GM18520 (cell line): ENCODE data around the gene DCTPP1.
"Not testable (repeated sequence)": the region's sequence is repeated elsewhere in the genome, so short reads cannot be mapped to it uniquely, and the experiment has no call there.

Experiments used
- ATAC-seq: cut with Tn5 transposase; IDR thresholded peaks from one replicate; pipeline ENCODE4 v1.9.1; 2021; ENCODE audit not compliant: unreplicated experiment

The DCTPP1 gene

DNA sequence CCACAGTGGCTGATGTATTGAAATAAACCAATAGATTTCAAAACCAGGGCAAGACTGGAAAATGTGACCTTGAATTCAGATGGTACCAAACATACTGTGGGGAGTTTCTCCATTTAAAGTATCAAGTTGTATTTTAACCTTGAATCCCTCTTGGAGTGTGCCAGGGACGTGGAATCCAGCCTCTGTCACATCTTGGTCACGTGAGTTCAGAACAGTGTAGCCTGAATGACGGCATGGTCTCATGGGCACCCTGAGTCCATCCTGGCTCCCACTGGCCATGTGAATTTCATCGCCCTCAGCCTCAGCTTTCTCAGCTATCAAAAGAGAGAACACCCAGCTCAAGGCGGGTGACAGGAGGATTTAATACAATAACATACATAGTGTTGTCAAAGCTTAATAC is 15.7 kb downstream of the DCTPP1 start:
- ATAC-seq: no peak

DNA sequence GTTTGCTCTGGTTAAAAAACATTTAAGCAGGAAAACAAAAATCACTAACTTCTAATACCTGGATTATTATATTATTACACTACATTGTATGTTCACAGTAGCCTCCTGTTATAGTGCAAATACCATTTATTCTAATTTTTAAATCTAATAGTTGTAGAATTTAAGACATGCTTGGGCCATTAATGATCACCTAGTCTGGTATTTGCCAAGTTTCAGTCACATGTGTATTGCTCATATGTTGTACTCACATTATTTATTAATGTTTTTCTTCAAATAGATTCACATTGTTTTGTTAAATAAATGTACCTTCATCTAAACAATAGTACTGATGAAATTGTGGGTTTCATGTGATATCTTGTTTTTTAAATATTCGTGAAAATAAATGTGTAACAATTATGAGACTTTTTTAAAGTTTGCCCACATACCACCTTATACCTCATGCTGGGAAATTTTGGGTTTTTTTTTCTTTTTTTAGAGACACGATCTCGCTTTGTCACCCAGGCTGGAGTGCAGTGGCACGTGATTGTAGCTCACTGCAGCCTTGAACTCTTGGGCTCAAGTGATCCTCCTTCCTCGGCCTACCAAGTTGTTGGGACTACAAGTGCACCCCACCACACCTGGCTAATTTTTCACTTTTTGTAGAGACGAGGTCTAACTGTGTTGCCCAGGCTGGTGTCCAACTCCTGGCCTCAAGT is 16.6 kb downstream of the DCTPP1 start:
- ATAC-seq: no peak

DNA sequence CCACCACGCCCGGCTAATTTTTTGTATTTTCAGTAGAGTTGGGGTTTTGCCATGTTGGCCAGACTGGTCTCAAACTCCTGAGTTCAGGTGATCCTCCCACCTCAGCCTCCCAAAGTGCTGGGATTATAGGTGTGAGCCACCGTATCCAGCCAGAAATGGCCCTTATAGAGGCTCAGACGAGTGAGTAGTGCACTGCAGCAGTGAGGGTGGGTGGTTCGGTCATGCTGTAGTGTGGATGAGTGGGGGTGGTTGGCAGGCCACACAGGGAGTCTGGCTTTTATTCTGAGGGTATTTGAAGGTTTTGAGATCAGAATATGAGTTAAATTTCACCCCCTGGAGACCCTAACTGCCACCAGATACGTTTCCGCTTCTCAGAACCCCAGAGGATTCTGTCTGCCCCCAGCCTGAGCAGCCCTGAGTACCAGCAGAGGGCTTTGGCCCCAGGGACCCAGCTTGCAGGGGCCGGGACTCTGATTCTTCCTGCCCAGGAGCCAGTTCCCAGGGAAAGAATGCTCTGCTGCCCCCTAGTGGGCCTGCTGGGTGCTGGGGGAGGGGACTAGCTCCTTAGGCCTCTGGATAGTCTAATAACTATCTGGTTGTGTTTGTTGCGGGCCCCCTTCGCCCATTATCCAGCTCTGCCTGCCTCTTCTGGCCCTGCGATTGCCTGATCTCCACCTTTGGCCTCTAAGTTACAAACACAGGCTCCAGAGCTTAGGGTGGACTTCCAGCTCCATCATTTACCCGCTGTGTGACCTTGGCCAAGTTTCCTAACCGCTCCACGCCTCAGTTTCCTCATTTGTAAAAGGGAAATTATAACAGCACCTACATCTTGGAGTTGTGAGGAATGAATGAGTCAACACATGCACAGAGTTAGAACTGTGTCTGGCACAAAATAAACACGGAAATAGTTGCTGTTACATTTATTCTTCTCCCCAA is 20.4 kb downstream of the DCTPP1 start:
- ATAC-seq: no peak

DNA sequence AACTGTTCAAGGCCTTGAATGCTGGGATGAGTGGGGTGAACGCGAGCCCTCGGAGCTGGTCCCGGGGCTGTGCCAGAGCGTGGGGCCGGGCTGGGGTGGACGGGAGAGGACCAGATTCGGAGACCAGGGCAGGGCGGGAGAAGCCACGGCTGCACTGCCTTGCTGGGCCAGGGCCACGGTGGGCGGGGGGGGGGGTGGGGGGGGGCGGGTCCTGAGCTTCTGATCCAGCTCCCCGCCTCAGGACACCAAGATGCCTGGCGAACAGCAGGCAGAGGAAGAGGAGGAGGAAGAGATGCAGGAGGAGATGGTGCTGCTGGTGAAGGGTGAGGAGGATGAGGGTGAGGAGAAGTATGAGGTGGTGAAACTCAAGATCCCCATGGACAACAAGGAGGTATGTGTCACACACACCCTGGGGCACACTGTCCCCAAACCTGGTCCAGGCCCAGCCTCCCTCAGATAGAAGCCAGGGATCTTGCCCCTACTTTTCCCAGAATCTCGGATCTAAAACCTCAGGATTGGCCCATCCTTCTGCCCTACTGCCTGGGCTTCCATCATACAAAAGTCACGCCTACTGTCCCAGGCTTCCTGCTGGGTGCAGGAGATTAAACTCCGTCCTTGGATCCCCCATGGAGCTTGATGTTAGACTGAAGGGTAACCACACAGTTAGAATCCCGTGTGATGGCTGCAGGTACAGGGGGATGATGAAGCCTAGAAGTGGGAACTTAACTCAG is 21.9 kb downstream of the DCTPP1 start:
- no peak for ATAC-seq

DNA sequence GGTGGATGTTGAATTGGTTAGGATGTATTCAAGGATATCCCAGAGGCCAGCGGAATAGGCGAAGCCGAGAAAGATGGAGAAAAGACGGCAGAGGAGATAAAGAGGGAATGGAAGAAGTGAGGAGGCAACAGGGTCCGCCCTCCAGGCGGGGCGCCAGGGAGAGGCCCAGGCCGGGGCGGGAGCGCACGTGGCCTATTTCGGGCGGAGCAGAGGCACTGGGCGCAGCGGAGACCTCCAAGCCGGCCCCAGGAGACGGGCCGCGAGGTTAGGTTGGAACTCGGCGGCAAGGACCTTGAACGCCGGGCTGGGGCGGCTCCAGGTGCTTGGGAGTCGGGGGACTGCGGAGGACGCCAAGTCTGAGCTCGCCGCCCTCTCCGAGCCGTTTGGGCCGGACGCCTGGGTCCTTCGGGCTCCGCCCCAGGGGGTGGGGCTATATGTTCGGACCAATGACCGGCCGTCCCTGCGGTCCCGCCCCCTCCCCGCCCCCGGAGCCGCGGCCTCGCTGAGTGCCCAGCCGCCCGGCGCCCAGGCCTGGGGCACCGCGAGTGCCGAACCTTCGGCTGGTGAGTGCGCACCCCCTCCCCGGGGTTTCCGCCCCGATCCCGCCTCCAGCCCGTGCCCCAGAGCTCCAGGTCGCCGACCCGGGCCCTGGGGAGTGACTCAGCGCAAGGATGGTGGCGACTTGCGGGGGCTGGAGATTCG is 22.6 kb downstream of the DCTPP1 start, which contains the start of gene ZNF771:
ZNF771 (plus strand) TSS at position 505 of the 702 bp plus-strand sequence. CDS start 448 bp downstream, outside the sequence.
- peak; percentile 75 for ATAC-seq

DNA sequence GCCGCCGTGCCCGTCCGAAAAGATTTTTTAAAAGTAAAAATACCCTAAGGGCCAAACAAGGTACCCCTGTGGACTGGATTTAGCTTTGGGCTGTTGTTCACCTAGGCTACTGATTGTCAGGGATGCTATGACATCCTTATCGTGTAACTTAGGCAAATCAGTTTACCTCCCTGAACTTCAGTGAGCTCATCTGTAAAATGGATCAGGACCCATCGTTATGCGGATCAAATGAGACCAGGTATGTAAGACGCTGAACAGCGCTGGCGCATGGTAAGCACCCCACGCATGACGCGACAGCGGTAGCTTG is 23.1 kb downstream of the DCTPP1 start:
- ATAC-seq: no peak

DNA sequence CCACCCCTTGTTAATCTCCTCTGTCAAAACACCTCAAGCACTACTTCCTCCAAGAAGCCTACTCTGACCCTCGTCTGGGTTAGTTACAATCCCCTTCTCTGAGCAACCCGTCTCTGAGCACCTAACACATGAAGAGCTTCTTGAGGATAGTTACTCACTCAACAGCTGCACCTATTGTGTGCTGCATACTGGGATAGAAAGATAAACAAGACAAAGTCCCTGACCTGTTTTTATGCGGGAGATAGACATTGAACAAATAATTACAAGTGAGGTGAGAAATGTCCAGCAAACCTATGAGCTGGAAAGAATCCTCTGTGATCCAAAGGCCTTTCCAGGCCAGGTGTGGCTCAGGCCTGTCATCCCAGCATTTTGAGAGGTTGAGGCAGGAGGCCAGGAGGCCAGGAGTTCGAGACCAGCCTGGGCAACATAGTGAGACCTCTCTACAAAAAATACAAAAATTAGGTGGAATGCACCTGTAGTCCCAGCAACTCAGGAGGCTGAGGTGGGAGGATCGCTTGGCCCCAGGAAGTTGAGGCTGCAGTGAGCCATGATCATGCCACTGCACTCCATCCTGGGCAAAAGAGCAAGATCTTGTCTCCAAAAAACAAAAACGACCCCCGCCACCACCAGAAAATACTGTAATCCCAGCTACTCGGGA is 27.9 kb downstream of the DCTPP1 start:
- no peak for ATAC-seq

DNA sequence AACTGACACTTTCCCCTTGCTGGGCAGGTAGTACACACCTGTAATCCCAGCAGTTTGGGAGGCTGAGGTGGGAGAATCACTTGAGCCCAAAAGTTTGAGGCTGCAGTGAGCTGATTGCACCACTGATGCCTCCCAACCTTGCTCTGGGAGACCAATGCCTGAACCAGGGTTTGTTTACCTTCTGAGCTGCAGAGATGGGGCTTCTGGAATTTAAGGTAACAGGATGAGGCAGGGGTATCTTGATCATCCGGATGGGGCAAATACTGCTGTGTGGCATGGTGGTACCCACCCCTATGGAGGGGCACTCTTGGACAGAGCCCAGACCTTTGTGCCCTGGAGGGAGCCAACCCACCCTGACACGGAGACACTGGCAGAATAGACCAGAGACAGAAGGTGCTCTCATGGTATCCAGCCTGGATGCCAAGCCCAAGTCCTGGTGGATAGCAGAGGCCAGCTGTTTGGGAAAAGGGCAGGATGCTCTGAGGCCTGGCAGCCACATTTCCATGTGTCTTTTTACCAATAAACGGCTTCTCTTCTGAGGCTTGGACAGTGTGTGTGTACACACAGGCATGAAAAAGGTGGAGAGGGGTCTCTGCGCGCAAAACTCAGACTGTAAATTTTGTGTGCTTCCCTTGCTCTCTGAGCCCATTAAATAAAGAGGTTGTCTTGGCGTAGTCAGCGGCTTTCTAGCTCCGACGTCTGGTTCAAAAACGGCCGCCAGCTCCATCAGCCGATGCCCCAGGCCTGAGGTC is 30.2 kb downstream of the DCTPP1 start:
- ATAC-seq: no peak

DNA sequence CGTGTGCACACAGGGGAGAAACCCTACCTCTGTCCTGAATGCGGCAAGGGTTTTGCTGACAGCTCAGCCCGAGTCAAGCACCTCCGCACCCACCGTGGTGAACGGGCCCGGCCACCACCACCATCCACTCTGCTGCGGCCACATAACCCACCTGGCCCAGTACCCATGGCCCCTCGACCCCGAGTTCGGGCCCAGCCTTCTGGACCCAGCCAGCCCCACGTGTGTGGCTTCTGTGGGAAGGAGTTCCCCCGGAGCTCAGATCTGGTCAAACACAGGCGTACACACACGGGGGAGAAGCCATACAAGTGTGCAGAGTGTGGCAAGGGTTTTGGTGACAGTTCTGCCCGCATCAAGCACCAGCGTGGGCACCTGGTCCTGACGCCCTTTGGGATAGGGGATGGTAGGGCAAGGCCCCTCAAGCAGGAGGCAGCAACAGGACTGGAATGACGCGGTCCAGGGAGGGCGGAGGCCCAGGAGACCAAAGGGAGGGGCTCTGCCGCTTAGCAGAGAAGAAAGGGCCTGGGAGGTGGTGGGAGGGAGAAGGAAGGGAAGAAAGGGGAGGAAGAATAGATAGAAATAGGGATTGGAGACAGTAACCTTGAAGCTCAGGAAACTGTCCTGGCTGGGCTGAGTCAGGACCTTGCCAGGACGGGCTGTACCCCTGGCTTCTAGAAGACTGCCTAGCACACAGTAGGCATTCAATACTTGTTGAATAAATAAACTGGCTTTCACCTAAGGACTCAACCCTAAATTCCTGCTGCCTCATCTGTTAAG is 31.0 kb downstream of the DCTPP1 start:
- ATAC-seq: no peak

DNA sequence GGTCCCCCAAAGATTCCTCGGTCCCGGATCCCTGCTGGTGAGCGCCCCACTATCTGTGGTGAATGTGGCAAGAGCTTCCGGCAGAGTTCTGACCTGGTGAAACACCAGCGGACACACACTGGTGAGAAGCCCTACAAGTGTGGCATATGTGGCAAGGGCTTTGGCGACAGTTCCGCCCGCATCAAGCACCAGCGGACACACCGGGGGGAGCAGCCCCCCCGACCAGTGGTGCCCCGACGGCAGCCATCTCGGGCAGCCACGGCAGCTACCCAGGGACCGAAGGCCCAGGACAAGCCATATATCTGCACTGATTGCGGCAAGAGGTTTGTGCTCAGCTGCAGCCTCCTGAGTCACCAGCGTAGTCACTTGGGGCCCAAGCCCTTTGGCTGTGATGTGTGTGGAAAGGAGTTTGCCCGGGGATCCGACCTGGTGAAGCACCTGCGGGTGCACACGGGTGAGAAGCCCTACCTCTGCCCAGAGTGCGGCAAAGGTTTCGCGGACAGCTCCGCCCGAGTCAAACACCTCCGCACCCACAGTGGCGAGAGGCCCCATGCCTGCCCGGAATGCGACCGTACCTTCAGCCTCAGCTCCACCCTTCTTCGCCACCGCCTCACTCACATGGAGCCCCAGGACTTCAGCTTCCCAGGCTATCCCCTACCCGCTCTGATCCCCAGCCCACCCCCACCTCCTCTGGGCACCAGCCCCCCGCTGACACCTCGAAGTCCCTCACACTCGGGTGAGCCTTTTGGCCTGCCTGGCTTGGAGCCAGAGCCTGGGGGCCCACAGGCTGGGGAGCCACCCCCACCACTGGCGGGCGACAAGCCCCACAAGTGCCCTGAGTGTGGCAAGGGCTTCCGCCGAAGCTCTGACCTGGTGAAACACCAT is 31.8 kb downstream of the DCTPP1 start:
- ATAC-seq: no peak

DNA sequence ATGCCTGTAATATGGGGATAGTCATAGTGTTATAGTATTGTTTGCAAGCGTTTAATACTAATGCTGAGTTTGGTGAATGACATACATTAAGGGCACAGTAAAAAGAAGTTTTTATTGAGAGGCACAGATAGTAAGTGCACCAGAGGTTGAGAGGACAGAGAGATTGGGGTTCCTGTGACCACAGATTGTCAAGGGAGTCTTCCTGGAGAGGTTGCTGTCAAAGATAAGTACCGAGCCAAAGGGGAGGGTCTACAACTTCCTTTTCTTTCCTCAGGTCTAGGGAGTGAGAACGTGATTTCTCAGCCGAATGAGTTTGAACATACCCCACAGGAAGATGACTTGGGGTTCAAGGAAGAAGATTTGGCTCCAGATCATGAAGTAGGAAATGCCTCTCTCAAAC is 32.8 kb downstream of the DCTPP1 start:
- no peak for ATAC-seq

DNA sequence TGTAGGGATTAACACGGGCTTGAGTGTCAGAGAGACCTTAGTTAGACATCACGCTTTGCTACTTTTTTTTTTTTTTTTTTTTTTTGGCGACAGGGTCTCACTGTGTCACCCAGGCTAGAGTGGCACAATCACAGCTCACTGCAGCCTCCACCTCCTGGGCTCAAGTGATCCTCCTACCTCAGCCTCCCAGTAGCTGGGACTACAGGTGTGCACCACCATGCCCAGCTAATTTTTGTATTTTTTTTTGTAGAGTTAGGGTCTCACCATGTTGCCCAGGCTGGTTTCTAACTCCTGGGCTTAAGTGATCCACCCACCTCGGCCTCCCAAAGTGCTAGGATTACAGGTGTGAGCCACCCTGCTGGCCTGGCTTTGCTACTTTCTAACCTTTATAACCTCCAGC is 33.2 kb downstream of the DCTPP1 start:
- not testable (repeated sequence) for ATAC-seq

DNA sequence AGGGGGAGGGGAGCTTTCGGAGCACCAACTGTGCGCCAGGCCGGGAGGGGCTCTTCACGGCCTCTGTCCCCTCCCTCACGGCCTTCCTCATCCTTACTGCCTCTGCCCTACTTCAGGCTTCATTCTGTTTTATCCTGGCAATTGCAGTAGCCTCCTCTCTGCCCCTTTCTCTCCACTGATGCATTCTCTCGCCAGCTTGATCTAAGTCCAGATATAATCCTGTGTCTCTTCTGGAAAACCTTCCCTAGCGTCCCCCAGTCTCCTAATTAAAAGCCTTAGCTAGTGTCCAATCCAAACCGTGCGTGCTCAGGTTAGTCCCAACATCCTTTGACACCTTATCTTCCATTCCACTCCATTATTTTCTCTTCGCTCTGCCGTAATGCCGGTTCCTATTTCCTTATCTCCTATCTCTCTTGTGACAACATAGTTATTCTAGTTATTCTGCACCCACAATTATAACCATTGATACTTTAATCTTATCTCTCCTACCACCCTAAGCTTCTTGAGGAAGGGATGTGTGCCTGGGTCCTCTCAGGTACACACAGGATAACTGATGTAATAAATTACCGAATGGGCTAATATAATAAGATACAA is 33.7 kb downstream of the DCTPP1 start:
- no peak for ATAC-seq

DNA sequence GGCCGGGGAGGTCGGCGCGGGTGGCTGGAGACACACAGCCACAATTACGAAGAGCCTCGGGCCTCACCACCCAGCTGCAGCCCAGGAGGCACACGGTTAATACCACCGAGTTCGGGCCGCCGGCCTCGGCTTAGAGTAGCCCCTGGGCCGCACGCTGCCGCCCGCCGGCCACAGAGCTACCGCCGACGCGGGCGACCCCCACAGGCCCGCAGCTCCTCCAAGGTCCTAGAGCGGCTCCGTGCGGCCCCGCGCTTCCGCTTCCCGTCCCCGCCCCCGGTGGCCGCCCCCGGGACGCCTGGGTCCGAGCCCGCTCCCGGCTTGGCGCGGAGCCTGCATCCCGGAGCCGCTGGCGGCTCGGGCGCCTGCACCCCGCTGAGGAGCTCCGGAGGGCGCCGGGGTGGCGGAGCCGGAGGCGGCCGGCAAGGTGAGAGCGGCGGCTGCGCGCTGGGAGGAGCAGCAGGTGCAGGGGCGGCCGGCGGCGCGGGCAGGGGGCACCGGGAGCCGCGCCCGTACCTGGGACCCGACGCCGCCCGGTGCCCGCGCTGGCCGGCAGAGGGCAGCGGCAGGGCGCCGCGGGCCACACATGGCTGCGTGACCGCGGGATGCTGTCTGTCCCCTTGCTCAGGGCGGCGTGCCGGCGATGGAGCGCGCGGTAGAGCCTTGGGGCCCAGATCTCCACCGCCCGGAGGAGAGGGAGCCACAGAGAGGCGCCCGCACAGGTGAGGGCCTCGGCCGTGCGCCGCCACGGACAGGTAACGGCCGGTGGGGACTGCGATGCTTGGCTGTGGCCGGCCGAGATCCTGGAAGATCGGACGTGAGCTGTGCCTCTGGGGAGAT is 34.5 kb downstream of the DCTPP1 start, which contains the start of gene ZNF48:
ZNF48 (plus strand) TSS at position 266 of the 837 bp plus-strand sequence; CDS start at position 641, 375 bp downstream.
- ATAC-seq: peak; percentile 54

DNA sequence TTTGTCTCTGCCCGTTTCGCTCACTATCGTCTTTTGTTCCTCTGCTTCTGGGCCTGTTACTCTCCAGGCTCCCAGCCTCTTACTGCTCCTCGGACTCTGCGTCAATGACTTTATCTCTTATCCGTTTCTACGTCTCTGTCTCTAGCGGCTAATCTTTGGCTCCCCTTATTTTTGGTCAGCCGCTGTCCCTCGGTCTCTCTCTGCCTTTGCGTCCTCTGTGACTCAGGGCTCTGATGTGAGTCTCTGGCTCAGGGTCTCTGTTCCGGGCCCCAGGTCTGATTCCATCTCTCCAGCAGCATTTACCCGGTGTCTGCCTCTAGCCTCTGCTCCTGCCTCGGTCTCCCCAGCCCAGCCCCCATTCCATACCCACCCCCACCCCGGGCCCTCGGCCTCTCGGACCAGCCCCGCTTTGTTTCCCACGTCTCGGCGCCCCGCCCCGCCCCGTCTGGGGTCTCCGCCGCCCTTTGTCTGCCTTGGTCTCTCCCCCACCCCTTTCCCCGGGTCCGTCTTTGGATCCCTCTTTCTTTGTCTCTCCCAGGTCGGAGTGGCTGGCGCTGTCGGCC is 35.2 kb downstream of the DCTPP1 start:
- no peak for ATAC-seq

DNA sequence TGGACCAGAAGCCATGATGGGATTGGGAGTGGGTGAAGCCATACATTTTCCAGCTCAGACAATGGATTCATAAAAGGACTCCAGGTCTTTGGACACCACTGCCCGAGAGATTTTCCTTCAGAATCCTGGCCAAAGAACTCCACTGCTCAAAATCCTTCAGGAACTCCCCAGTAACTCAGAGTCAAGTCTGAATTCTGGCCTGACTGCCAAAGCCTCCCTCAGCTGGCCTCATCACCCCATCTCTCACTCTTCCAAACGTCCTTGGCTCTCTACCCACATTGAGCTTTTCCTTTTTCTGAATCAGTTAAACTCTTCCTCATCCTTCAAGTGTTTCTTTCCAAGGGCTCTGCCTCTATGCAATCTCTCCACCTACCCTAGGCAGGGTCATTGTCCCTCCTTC is 46.3 kb downstream of the DCTPP1 start:
- ATAC-seq: no peak
